ENCODE data around the gene TMEM74B.

DNA sequence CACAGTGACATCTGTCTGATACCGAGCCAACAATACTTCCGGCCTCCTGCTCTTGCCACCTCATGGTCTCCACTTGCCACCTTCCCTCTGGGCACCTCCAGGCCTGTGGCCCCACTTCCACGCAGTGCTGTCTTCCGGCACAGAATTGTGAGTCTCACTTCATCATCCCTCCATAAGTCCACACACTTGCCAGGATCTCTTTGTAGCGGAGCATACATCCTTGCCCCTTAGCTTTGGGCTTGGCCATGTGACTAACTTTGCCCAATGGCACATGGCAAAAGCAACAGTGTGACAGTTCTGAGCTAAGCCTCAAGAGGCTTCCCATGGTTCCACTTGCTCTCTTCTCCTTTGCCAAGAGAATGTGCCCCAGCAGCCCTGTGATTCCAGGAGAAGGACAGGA is 14.0 kb upstream of the TMEM74B start:
- TF ChIP-seq POLR2A (IDR thresholded peaks at IDR 0.05; ENCODE audit: low read length) (no peak), GATA1 (IDR thresholded peaks at IDR 0.05; ENCODE audit: low read depth, low read length) (no peak)

Measured in erythroblast (primary cell).